Hepatocyte (in vitro differentiated cells): ENCODE measurements around the gene NAA30. TPM values are rescaled to one million over a fixed set of nuclear protein-coding genes. Genes with fewer than 3 reads are reported as not detected.

Experiments used
- DNase-seq: peaks from one replicate; pipeline ENCODE4 v3.0.0-alpha.2; 2016; ENCODE audit warnings: low spot score
- H2AFZ ChIP-seq: fragments of 200-600 bp; sonication (generic); 2 replicates; pipeline ENCODE4 v1.6.0; 2016; ENCODE audit warnings: antibody characterized with exemption, mild to moderate bottlenecking
- H3K27ac ChIP-seq: fragments of 200-600 bp; sonication (generic); 2 replicates; pipeline ENCODE4 v1.5.1; 2016; ENCODE audit warnings: mild to moderate bottlenecking
- H3K27me3 ChIP-seq: fragments of 200-600 bp; sonication (generic); 2 replicates; pipeline ENCODE4 v1.6.1; 2016
- H3K36me3 ChIP-seq: fragments of 200-600 bp; sonication (generic); replicated peaks from 2 replicates; pipeline ENCODE4 v1.5.1; 2016; ENCODE audit warnings: low read depth; ENCODE audit not compliant: insufficient read depth
- H3K4me1 ChIP-seq: fragments of 200-600 bp; sonication (generic); 2 replicates; pipeline ENCODE4 v1.5.1; 2016; ENCODE audit warnings: mild to moderate bottlenecking, moderate library complexity; ENCODE audit not compliant: insufficient read depth
- H3K4me2 ChIP-seq: fragments of 200-600 bp; sonication (generic); 2 replicates; pipeline ENCODE4 v1.6.0; 2016
- H3K4me3 ChIP-seq: fragments of 200-600 bp; sonication (generic); 2 replicates; pipeline ENCODE4 v1.5.1; 2016; ENCODE audit warnings: mild to moderate bottlenecking
- H3K79me2 ChIP-seq: fragments of 200-600 bp; sonication (generic); 2 replicates; pipeline ENCODE4 v1.6.0; 2017; ENCODE audit warnings: mild to moderate bottlenecking
- H3K9me2 ChIP-seq: fragments of 200-600 bp; sonication (generic); replicated peaks from 2 replicates; pipeline ENCODE4 v1.6.0; 2017; ENCODE audit warnings: mild to moderate bottlenecking; ENCODE audit not compliant: insufficient read depth
- H3K9me3 ChIP-seq: fragments of 200-600 bp; sonication (generic); 2 replicates; pipeline ENCODE4 v1.5.1; 2016; ENCODE audit warnings: low read depth, mild to moderate bottlenecking
- H4K20me1 ChIP-seq: fragments of 200-600 bp; sonication (generic); 2 replicates; pipeline ENCODE4 v1.6.0; 2016; ENCODE audit warnings: mild to moderate bottlenecking; ENCODE audit not compliant: insufficient read depth, poor library complexity, severe bottlenecking
- EZH2 ChIP-seq: fragments of 200-600 bp; sonication (generic); IDR thresholded peaks from 2 replicates; pipeline ENCODE4 v1.6.1; 2016; ENCODE audit warnings: antibody characterized with exemption, mild to moderate bottlenecking, borderline replicate concordance
- EZH2phosphoT487 ChIP-seq: fragments of 200-600 bp; sonication (generic); IDR thresholded peaks from one replicate; pipeline ENCODE4 v1.6.1; 2018; ENCODE audit warnings: antibody characterized with exemption, mild to moderate bottlenecking, low read depth, moderate library complexity; ENCODE audit not compliant: unreplicated experiment, severe bottlenecking
- WGBS: methylation state at CpG from one replicate; pipeline ENCODE4 v1.1.6; 2016; ENCODE audit warnings: low lambda C conversion rate; ENCODE audit errors: missing lambda C conversion rate; 5-methylcytosine and 5-hydroxymethylcytosine counted together
- polyA plus RNA-seq: library from polyadenylated mRNA; unstranded; fragments of >200 nt; fragmentation: Nextera tagmentation; extraction: Ambion mirVana; gene quantifications from 2 replicates; pipeline ENCODE4 v1.2.1, GENCODE V29; 2016
- total RNA-seq: library from RNA; depleted of rRNA; stranded (reverse); fragments of >200 nt; gene quantifications from 2 replicates; pipeline ENCODE4 v1.2.3, GENCODE V29; 2014
- TF ChIP-seq, protein P1 (sequence below): fragments of 200-600 bp; sonication (generic); IDR thresholded peaks from 2 replicates; pipeline ENCODE4 v1.5.1; 2016; ENCODE audit warnings: antibody characterized with exemption, mild to moderate bottlenecking; ENCODE audit not compliant: poor library complexity

The NAA30 gene
- total and polyA plus RNA-seq, 2 experiments from 2014 or later: 10.6 to 30.2 TPM

DNA sequence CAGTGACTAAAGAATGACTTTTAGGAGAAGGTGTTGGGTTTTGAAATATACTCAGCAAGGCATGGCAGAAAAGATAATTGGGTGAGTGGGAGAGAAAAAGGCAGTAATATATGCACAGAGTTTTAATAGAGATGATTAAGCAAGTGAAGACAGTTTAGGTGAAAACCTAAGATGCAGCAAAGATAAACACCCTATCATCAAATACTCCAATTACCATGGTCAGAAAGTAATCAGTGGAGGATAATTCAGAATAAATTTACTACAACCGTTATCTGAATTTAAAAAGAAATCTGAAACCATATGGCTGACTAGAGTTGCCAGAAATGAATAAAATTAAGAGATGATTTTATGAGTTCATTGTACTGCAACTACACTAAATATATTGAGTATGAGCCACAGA lies 26.8 kb downstream of the NAA30 start:
- TF ChIP-seq, protein P1, sequence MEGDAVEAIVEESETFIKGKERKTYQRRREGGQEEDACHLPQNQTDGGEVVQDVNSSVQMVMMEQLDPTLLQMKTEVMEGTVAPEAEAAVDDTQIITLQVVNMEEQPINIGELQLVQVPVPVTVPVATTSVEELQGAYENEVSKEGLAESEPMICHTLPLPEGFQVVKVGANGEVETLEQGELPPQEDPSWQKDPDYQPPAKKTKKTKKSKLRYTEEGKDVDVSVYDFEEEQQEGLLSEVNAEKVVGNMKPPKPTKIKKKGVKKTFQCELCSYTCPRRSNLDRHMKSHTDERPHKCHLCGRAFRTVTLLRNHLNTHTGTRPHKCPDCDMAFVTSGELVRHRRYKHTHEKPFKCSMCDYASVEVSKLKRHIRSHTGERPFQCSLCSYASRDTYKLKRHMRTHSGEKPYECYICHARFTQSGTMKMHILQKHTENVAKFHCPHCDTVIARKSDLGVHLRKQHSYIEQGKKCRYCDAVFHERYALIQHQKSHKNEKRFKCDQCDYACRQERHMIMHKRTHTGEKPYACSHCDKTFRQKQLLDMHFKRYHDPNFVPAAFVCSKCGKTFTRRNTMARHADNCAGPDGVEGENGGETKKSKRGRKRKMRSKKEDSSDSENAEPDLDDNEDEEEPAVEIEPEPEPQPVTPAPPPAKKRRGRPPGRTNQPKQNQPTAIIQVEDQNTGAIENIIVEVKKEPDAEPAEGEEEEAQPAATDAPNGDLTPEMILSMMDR: no peak
- TF ChIP-seq EZH2 (no peak), EZH2phosphoT487 (no peak)
- no peaks in the 10 kb centered on the region for H3K4me1 ChIP-seq
- no peaks in the 10 kb centered on the region for H3K9me2 ChIP-seq
- H3K27me3 ChIP-seq: no peaks in the 10 kb centered on the region
- H3K36me3 ChIP-seq: no peaks in the 10 kb centered on the region
- no peak overlapping the region for H2AFZ ChIP-seq
- no peak overlapping the region for H3K4me2 ChIP-seq
- DNase-seq: no peak
- WGBS: 73% methylated on average over 1 of the region's 1 CpG
- H3K27ac ChIP-seq: no peak overlapping the region
- no peaks in the 10 kb centered on the region for H3K79me2 ChIP-seq
- no peak overlapping the region for H3K4me3 ChIP-seq
- H4K20me1 ChIP-seq: no peaks in the 10 kb centered on the region
- H3K9me3 ChIP-seq: no peaks in the 10 kb centered on the region

DNA sequence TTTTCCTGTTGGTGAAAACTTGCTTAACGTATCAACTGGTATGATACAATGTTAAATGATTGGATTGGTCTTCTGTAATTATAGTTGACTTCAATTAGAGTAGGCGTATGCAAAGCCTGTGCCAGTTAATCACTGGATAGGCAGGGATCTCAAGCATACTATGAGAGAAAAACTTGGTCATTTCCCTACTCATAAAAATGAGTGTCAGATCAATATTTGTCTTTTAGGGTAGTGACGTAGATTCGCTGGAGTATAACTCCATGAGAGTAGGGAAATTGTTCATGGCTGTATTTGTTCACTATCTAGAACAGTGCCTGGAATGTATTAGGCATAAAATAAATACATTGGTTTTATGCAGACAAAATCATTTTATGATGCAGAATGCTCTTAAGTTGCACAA lies 28.6 kb downstream of the NAA30 start:
- no peak for TF ChIP-seq EZH2phosphoT487
- TF ChIP-seq, protein P1: no peak
- TF ChIP-seq EZH2: no peak
- Histone ChIP-seq H3K9me3 (no peaks in the 10 kb centered on the region), H3K9me2 (no peaks in the 10 kb centered on the region), H3K4me1 (no peaks in the 10 kb centered on the region), H4K20me1 (no peaks in the 10 kb centered on the region), H3K27me3 (no peaks in the 10 kb centered on the region), H3K79me2 (no peaks in the 10 kb centered on the region), H2AFZ (no peak overlapping the region), H3K27ac (no peak overlapping the region), H3K4me3 (no peak overlapping the region), H3K36me3 (no peaks in the 10 kb centered on the region), H3K4me2 (no peak overlapping the region)
- WGBS: 84% methylated on average over 4 of the region's 4 CpGs
- DNase-seq: no peak

DNA sequence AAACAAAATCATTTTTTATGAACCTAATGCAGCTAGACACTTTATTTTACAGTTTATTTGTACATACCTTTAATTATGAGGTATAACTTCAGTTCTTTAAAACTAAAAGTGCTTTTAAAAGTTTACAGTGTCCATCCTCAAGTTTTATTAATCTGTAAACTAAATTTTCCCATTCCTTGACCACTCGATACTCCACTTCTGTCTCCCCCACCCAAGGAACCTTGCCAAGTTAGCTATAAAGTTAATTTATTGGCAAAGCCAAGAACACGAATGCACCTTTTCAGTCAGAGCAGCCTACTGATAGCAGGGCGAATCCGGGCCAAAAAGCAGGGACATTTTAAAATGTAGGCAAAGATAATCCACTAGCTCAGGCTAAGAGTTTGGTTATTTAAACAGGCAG lies 29.6 kb downstream of the NAA30 start:
- Histone ChIP-seq H3K9me2 (no peaks in the 10 kb centered on the region), H3K27ac (no peak overlapping the region), H2AFZ (no peak overlapping the region), H4K20me1 (no peaks in the 10 kb centered on the region), H3K4me3 (no peak overlapping the region), H3K9me3 (no peaks in the 10 kb centered on the region), H3K36me3 (no peaks in the 10 kb centered on the region), H3K27me3 (no peaks in the 10 kb centered on the region), H3K4me1 (no peaks in the 10 kb centered on the region), H3K79me2 (no peaks in the 10 kb centered on the region), H3K4me2 (no peak overlapping the region)
- WGBS: 48% methylated on average over 4 of the region's 4 CpGs
- TF ChIP-seq EZH2 (no peak), EZH2phosphoT487 (no peak)
- TF ChIP-seq, protein P1: no peak
- DNase-seq: no peak

DNA sequence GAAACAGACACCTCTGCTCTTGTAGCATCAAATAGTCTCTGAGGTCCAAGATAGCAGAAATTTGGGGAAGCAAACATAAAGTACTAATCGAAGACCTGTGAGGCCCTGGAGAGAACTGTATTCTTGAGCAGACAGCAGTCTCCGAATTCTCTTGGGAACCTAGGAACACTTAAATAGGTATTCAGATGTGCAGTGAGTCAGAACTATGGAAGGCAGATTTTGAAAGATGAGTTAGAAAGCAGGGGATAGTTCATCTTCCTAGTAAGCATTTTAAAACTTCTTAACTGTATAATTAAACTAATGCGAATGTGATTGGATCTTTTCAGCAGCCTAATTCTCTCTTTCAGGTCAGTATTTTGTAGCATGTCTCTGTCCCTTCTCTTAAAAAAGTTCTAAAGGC lies 30.6 kb downstream of the NAA30 start:
- 82% methylated on average over 3 of the region's 3 CpGs for WGBS
- H3K9me3 ChIP-seq: no peaks in the 10 kb centered on the region

More for the DNA sequence above, 30.6 kb downstream of the NAA30 start:
- Histone ChIP-seq H2AFZ (no peak overlapping the region), H3K79me2 (no peaks in the 10 kb centered on the region), H4K20me1 (no peaks in the 10 kb centered on the region), H3K4me2 (no peak overlapping the region), H3K4me1 (no peaks in the 10 kb centered on the region), H3K36me3 (no peaks in the 10 kb centered on the region), H3K9me2 (no peaks in the 10 kb centered on the region), H3K27ac (no peak overlapping the region), H3K27me3 (no peaks in the 10 kb centered on the region), H3K4me3 (no peak overlapping the region)
- DNase-seq: no peak
- TF ChIP-seq EZH2phosphoT487 (no peak), EZH2 (no peak)
- TF ChIP-seq, protein P1: no peak
